Choroid plexus epithelial cell (primary cell): Measurements from ENCODE around the gene SERINC4.
"Not testable (repeated sequence)": the region's sequence is repeated elsewhere in the genome, so short reads cannot be mapped to it uniquely, and the experiment has no call there.

ENCODE experiments used
- DNase-seq: peaks from one replicate; pipeline ENCODE4 v3.0.0-alpha.2; 2010; ENCODE audit warnings: low read depth
- H3K4me3 ChIP-seq: 2 replicates; pipeline ENCODE4 v1.5.1; 2011; ENCODE audit warnings: low read depth, mild to moderate bottlenecking, control low read depth, low read length, moderate library complexity
- CTCF ChIP-seq: conservative IDR thresholded peaks from 2 replicates; pipeline ENCODE4 v1.5.1; 2011; ENCODE audit warnings: low read depth, mild to moderate bottlenecking, control low read depth, inconsistent platforms, low read length, moderate library complexity

Gene SERINC4

DNA sequence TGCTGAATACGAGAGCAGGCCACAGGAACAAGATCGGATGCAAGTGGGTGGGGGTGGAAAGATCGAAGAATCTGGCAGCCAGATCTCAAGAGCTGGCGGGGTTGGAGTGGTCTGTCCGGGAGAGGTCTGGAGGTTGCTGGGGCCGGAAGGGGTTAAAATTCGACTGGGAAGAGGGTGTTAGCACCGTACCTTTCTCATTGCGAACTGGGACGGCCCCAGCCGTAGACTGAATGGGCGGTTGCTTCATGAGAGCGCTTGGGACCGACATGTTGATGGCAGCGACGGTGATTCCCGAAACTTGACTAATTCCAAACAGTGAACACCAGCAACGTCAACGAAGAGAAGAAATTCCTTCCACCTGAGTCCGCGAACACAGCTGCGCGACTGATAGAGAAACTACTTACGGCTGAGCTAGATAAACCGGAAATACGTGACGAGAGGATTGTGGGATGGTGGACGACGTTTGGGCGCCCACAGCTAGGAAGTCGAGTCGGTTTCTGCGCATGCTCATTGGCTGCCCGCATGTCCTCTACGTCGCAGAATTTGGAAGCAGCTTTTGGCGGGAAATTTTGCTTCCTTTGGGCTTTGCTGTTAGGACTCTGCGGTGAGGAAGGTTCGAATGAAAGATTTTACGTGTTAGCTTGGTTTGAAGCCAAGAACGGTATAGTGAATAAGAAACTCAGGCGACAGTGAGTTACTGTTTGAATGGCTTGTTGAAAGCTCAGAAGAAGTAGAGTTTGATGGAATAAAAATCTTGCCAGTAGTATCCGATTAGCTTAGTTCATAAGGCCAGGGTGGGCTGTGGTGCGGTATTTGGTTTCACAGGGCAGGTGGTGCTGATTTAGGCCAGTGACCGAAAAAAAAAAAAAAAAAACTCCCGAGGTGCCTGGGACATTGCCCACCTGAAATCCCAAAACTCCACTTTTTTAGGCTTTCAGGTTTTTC lies 24.6 kb upstream of the SERINC4 start, which contains the start of gene MFAP1:
MFAP1 (minus strand) TSS at position 389 of the 945 bp plus-strand sequence; CDS start at position 268, 121 bp downstream.
- peak within 1 kb of the TSS; percentile 85 for H3K4me3 ChIP-seq
- TF ChIP-seq CTCF, result no peak
- DNase-seq, result peak; percentile 98

- H3K4me3 ChIP-seq, result no peak overlapping the region
- TF ChIP-seq CTCF, result no peak
These were observed 21.5 kb upstream of the SERINC4 start for GRCh38 chr15:43821505-43821904.

GRCh38 chr15:43815064-43815463 lies 15.0 kb upstream of the SERINC4 start:
- not testable (repeated sequence) for DNase-seq, H3K4me3 ChIP-seq

More at GRCh38 chr15:43821505-43821904, 21.5 kb upstream of the SERINC4 start:
- no peak for DNase-seq

- DNase-seq, result no peak
- H3K4me3 ChIP-seq, result no peak overlapping the region
- TF ChIP-seq CTCF, result no peak
These were observed 9.1 kb upstream of the SERINC4 start for GRCh38 chr15:43808960-43809678.

DNA sequence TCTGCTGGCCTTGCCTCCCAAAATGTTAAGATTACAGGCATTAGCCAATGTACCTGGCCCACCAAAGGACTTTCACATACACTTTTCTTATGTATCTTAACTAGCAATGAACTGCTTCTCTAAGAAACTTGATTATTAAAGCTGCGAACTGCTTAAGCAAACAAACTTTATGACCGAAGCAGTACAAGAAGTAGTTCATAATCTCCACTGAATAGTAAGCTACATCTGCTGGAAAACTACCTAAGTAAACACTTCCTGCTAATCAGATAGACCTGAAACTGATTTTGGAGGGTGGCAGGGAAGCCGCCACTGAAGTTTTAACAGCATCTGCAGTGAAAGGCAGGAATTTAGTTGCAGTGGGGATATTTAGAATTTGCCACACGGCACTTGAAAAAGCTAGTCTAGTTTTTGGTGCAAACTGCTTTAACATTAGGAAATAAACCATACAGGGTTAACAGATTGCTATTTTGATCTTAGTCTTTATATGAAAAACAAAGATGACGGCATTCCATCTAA lies 8.5 kb upstream of the SERINC4 start:
- no peak for DNase-seq
- no peak overlapping the region for H3K4me3 ChIP-seq
- TF ChIP-seq CTCF, result no peak

DNA sequence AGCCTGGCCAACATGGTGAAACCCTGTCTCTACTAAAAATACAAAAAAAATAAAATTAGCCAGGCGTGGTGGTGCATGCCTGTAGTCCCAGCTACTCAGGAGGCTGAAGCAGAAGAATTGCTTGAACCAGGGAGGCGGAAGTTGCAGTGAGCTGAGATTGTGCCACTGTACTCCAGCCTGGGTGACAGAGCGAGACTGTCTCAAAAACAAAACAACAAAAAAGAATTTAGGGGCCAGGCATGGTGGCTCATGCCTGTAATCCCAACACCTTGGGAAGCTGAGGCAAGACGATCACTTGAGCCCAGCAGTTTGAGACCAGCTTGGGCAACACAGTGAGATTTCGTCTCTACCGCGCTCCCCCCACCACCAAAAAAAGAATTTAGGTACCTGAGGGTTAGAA lies 2.7 kb upstream of the SERINC4 start:
- not testable (repeated sequence) for H3K4me3 ChIP-seq, DNase-seq

- DNase-seq, result peak; percentile 93
- H3K4me3 ChIP-seq, result peak within 1 kb of the TSS; percentile 95
- TF ChIP-seq CTCF, result no peak
These were observed 494 bp upstream of the SERINC4 start, which contains the start of gene HYPK for GRCh38 chr15:43800286-43801141. Gene HYPK (plus strand): TSS chr15:43800599. CDS start chr15:43800623, 24 bp downstream.
